BE2C (cell line): Measurements from ENCODE around the gene CXCR3.
"Not testable (repeated sequence)": the region's sequence is repeated elsewhere in the genome, so short reads cannot be mapped to it uniquely, and the experiment has no call there.

Experiments used
- DNase-seq: peaks from one replicate; pipeline ENCODE4 v3.0.0-alpha.2; 2020
- H3K27me3 ChIP-seq: fragments of 250-450 bp; sonication (Bioruptor Pico); 2 replicates; pipeline ENCODE4 v1.5.1; 2020; ENCODE audit warnings: mild to moderate bottlenecking
- H3K36me3 ChIP-seq: fragments of 250-450 bp; sonication (Bioruptor Pico); 2 replicates; pipeline ENCODE4 v1.5.1; 2020; ENCODE audit warnings: mild to moderate bottlenecking
- H3K4me1 ChIP-seq: fragments of 250-450 bp; sonication (Bioruptor Pico); 2 replicates; pipeline ENCODE4 v1.5.1; 2020
- H3K4me3 ChIP-seq: 2 replicates; pipeline ENCODE4 v1.5.1; 2011; ENCODE audit warnings: low read depth, low read length
- H3K9me3 ChIP-seq: fragments of 250-450 bp; sonication (Bioruptor Pico); 2 replicates; pipeline ENCODE4 v1.5.1; 2020
- TF ChIP-seq, protein P1 (sequence below): IDR thresholded peaks from 2 replicates; pipeline ENCODE4 v1.5.1; 2012; ENCODE audit warnings: mild to moderate bottlenecking, low read depth, low read length

CXCR3 gene

DNA sequence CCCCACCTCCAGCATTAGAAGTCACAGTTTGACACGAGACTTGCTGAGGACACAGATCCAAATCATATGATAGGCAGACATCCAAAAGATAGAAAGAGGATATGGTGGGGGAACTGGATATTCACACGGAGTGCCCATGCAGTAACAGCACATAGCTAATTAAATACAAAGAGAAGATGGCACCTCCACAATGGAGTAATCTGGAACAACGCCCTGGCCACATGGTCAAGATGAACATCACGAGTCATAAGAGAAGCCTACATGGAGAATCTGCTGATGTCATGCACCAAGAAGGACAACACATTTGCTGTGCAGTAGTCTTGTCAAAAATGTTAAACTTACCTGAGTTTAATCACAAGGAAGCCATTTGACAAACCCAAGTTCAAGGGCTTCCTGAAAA lies 39.0 kb upstream of the CXCR3 start:
- Histone ChIP-seq H3K9me3 (no peaks in the 10 kb centered on the region), H3K4me1 (no peaks in the 10 kb centered on the region), H3K27me3 (no peaks in the 10 kb centered on the region), H3K4me3 (no peak overlapping the region), H3K36me3 (no peaks in the 10 kb centered on the region)
- no peak for DNase-seq
- TF ChIP-seq, protein P1, sequence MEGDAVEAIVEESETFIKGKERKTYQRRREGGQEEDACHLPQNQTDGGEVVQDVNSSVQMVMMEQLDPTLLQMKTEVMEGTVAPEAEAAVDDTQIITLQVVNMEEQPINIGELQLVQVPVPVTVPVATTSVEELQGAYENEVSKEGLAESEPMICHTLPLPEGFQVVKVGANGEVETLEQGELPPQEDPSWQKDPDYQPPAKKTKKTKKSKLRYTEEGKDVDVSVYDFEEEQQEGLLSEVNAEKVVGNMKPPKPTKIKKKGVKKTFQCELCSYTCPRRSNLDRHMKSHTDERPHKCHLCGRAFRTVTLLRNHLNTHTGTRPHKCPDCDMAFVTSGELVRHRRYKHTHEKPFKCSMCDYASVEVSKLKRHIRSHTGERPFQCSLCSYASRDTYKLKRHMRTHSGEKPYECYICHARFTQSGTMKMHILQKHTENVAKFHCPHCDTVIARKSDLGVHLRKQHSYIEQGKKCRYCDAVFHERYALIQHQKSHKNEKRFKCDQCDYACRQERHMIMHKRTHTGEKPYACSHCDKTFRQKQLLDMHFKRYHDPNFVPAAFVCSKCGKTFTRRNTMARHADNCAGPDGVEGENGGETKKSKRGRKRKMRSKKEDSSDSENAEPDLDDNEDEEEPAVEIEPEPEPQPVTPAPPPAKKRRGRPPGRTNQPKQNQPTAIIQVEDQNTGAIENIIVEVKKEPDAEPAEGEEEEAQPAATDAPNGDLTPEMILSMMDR, result no peak

DNA sequence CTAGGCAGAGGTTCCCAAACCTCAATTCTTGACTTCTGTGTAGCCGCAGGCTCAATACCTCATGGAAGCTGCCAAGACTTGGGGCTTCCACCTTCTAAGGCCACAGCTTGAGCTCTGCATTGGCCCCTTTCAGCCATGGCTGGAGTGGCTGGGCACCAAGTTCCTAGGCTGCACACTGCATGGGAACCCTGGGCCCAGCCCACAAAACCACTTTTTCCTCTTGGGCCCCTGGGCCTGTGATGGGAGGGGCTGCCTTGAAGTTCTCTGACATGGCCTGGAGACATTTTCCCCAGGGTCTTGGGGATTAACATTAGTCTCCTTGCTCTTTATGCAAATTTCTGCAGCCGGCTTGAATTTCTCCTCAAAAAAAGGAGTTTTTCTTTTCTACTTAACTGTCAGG lies 35.0 kb upstream of the CXCR3 start:
- Histone ChIP-seq H3K27me3 (no peaks in the 10 kb centered on the region), H3K9me3 (no peaks in the 10 kb centered on the region), H3K4me1 (no peaks in the 10 kb centered on the region), H3K4me3 (no peak overlapping the region), H3K36me3 (no peaks in the 10 kb centered on the region)
- TF ChIP-seq, protein P1, result no peak
- DNase-seq, result no peak

DNA sequence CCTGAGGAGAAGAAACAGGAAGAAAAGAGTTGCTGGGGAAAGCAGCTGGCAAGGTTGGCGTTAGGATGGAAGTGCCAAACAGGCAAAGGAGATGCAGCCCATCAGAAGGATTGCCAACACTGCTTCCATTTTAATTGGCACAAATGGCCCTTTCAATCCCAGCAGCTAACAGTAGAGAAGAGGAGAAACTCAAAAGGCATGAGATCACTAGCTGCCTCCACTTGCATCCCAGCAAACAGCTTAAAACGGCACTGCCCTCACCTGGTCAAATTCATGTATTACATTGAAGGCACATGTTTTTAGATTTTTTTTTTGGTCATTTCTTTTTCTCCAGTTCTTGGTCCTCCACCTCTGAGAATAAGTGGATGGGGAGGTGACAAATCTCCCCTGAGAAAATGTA lies 34.1 kb upstream of the CXCR3 start:
- Histone ChIP-seq H3K4me1 (no peaks in the 10 kb centered on the region), H3K4me3 (no peak overlapping the region), H3K9me3 (no peaks in the 10 kb centered on the region), H3K27me3 (no peaks in the 10 kb centered on the region), H3K36me3 (no peaks in the 10 kb centered on the region)
- TF ChIP-seq, protein P1, result peak; percentile 59
- peak; percentile 42 for DNase-seq

DNA sequence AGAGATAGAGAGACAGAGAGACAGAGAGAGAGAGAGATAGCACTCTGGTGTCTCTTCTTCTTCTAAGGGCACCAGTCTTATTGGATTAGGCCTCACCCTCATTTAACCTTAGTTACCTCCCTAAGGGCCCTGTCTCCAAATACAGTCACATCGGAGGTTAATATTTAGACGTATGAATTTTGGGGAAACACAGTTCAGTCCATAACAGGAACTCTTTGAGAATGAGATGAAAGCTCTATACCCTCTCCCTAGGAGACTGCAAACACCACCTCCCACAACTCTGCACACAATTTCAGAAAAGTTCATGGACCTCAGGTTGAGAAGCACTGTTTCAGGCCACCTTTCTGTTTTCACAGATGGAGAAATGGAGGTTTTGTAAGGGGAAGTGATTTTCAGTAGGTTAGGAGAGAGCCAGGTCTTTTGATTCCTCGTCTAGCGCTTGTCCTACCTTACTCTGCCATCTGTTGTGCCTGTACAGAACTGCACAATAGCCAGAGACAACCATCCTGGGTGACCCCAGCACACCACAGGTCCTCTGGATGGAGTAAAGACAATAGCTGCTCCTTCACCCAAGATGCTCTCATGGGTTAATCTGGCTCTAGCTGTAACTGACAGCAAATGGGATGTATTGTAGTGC lies 32.1 kb upstream of the CXCR3 start:
- H3K4me1 ChIP-seq, result no peaks in the 10 kb centered on the region
- H3K27me3 ChIP-seq, result no peaks in the 10 kb centered on the region
- H3K4me3 ChIP-seq, result no peak overlapping the region
- no peaks in the 10 kb centered on the region for H3K9me3 ChIP-seq
- no peak for DNase-seq
- TF ChIP-seq, protein P1, result peak; percentile 15; the same call in 1 of the 2 replicates
- no peaks in the 10 kb centered on the region for H3K36me3 ChIP-seq

DNA sequence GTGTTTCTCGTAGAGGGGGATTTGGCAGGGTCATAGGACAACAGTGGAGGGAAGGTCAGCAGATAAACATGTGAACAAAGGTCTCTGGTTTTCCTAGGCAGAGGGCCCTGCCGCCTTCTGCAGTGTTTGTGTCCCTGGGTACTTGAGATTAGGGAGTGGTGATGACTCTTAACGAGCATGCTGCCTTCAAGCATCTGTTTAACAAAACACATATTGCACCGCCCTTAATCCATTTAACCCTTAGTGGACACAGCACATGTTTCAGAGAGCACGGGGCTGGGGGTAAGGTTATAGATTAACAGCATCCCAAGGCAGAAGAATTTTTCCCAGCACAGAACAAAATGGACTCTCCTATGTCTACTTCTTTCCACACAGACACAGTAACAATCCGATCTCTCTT lies 26.1 kb upstream of the CXCR3 start:
- not testable (repeated sequence) for H3K4me1 ChIP-seq, H3K36me3 ChIP-seq, DNase-seq, H3K9me3 ChIP-seq, H3K4me3 ChIP-seq, H3K27me3 ChIP-seq

DNA sequence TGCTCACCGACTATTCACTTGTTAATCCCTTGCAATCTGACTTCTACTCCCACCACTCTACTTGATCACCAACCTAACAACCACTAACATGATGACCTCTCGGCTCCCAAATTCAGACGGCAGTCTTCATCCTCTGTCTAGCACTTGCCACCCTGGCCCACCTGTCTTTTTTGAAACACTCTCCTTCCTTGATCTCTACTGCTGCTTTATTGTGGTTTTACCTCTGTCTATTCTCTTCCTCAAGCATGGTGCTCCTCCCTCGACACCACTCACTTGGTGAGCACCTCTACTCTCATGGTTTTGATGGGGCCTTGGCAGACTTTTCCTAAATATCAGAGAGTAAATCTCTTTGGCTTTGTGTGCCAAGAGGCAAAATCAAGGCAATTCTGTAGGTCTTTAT lies 21.7 kb upstream of the CXCR3 start:
- Histone ChIP-seq H3K36me3 (no peaks in the 10 kb centered on the region), H3K27me3 (no peaks in the 10 kb centered on the region), H3K4me1 (no peaks in the 10 kb centered on the region), H3K4me3 (no peak overlapping the region), H3K9me3 (no peaks in the 10 kb centered on the region)
- TF ChIP-seq, protein P1, result no peak
- DNase-seq, result no peak

DNA sequence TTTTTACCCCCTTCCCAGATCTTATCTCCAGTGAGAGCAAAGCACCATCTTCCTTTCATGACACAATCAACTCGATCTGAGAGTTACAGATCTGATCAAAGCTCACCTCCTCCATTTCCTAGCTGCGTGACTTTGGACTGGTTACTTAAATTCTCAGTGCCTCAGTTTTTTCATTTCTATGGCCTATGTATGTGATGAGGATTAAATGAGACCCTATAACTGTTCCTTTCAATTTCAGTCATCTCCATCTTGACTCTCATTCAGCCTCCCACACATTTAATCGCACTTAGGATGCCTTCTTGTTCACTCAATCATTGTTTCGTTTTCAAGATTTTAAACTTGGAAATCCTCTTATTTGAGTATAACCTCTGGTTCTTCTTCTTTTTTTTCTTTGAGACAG lies 20.1 kb upstream of the CXCR3 start:
- no peak for DNase-seq
- no peaks in the 10 kb centered on the region for H3K9me3 ChIP-seq
- H3K36me3 ChIP-seq, result no peaks in the 10 kb centered on the region
- no peaks in the 10 kb centered on the region for H3K4me1 ChIP-seq
- H3K4me3 ChIP-seq, result no peak overlapping the region
- H3K27me3 ChIP-seq, result no peaks in the 10 kb centered on the region
- TF ChIP-seq, protein P1, result no peak
